ENCODE measurements around the gene SLC16A10.
"Not testable (repeated sequence)": the region's sequence is repeated elsewhere in the genome, so short reads cannot be mapped to it uniquely, and the experiment has no call there.

Gene SLC16A10

GRCh38 chr6:111221804-111222203, 134.5 kb downstream of the SLC16A10 start:
- DNase-seq, result no peak

GRCh38 chr6:111222341-111222740, 135.0 kb downstream of the SLC16A10 start:
- DNase-seq, result no peak

GRCh38 chr6:111228094-111228493, 140.8 kb downstream of the SLC16A10 start:
- DNase-seq, result no peak

GRCh38 chr6:111230351-111231089, 143.2 kb downstream of the SLC16A10 start:
- peak; percentile 69 for DNase-seq

GRCh38 chr6:111231090-111231459, 143.8 kb downstream of the SLC16A10 start:
- DNase-seq, result no peak

GRCh38 chr6:111237852-111238251, 150.5 kb downstream of the SLC16A10 start:
- DNase-seq, result no peak

- DNase-seq, result peak; percentile 70
Measured at GRCh38 chr6:111238464-111239119, 151.3 kb downstream of the SLC16A10 start.

- no peak for DNase-seq
Measured at GRCh38 chr6:111239461-111239860, 152.2 kb downstream of the SLC16A10 start.

GRCh38 chr6:111242452-111242851, 155.1 kb downstream of the SLC16A10 start:
- DNase-seq, result peak; percentile 64

GRCh38 chr6:111243095-111243494, 155.8 kb downstream of the SLC16A10 start:
- no peak for DNase-seq

GRCh38 chr6:111248789-111249188, 161.5 kb downstream of the SLC16A10 start:
- no peak for DNase-seq

- DNase-seq, result no peak
Measured at GRCh38 chr6:111250791-111251354, 163.6 kb downstream of the SLC16A10 start.

GRCh38 chr6:111252726-111253125, 165.4 kb downstream of the SLC16A10 start:
- no peak for DNase-seq

GRCh38 chr6:111254004-111254778, 166.9 kb downstream of the SLC16A10 start:
- DNase-seq, result no peak

GRCh38 chr6:111254779-111255166, 167.5 kb downstream of the SLC16A10 start:
- DNase-seq, result no peak

GRCh38 chr6:111255838-111256237, 168.5 kb downstream of the SLC16A10 start:
- not testable (repeated sequence) for DNase-seq

- DNase-seq, result no peak
Measured at GRCh38 chr6:111256646-111257045, 169.3 kb downstream of the SLC16A10 start.

GRCh38 chr6:111258010-111258409, 170.7 kb downstream of the SLC16A10 start:
- DNase-seq, result no peak

- peak; percentile 26 for DNase-seq
Measured at GRCh38 chr6:111258615-111259088, 171.3 kb downstream of the SLC16A10 start.

GRCh38 chr6:111259089-111259831, 172.0 kb downstream of the SLC16A10 start:
- peak; percentile 97 for DNase-seq

- DNase-seq, result no peak
Measured at GRCh38 chr6:111260570-111261298, 173.4 kb downstream of the SLC16A10 start.

GRCh38 chr6:111263837-111264236, 176.5 kb downstream of the SLC16A10 start:
- DNase-seq, result peak; percentile 26

Measured in NCI-H226 (cell line).